ENCODE results near the gene ERC1.
"Not testable (repeated sequence)": the region's sequence is repeated elsewhere in the genome, so short reads cannot be mapped to it uniquely, and the experiment has no call there.

ERC1 gene

DNA sequence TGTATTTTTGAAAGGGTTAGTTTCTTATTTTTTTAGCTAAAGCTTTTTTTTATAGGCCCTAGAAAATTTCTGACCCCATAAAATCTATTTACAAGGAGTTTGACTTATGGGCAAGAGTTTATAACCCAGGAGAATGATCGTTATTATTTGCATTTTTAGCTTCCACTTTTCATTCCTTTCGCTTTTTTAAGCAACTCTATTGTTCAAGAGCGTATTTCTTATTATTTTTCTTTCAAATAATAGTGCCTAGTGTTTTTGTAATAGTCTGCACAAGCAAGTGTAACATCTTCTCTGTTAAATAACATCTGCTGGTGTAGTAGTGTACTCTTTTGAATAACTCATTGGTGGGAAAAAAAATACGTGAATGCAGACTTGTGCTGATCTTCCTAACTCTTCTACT is 216.3 kb downstream of the ERC1 start:
- DNase-seq (ENCODE audit: low spot score) (no peak), ATAC-seq (ENCODE audit: low read depth) (no peak)
- Histone ChIP-seq H3K4me3 (ENCODE audit: severe bottlenecking) (no peak overlapping the region), H3K27ac (ENCODE audit: poor library complexity, severe bottlenecking) (no peak overlapping the region), H3K9me3 (ENCODE audit: severe bottlenecking) (no peaks in the 10 kb centered on the region), H3K36me3 (ENCODE audit: low read depth) (no peaks in the 10 kb centered on the region), H3K4me1 (ENCODE audit: insufficient read depth, poor library complexity, severe bottlenecking) (peaks cover 26% of the 10 kb centered on the region), H3K27me3 (ENCODE audit: insufficient read depth, poor library complexity, severe bottlenecking) (no peaks in the 10 kb centered on the region)
- TF ChIP-seq, protein P1, sequence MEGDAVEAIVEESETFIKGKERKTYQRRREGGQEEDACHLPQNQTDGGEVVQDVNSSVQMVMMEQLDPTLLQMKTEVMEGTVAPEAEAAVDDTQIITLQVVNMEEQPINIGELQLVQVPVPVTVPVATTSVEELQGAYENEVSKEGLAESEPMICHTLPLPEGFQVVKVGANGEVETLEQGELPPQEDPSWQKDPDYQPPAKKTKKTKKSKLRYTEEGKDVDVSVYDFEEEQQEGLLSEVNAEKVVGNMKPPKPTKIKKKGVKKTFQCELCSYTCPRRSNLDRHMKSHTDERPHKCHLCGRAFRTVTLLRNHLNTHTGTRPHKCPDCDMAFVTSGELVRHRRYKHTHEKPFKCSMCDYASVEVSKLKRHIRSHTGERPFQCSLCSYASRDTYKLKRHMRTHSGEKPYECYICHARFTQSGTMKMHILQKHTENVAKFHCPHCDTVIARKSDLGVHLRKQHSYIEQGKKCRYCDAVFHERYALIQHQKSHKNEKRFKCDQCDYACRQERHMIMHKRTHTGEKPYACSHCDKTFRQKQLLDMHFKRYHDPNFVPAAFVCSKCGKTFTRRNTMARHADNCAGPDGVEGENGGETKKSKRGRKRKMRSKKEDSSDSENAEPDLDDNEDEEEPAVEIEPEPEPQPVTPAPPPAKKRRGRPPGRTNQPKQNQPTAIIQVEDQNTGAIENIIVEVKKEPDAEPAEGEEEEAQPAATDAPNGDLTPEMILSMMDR (IDR thresholded peaks at IDR 0.05; ENCODE audit: poor library complexity, severe bottlenecking), result no peak

- H3K36me3 ChIP-seq (ENCODE audit: low read depth); DNase-seq (ENCODE audit: low spot score); ATAC-seq (ENCODE audit: low read depth); H3K27ac ChIP-seq (ENCODE audit: poor library complexity, severe bottlenecking); H3K4me3 ChIP-seq (ENCODE audit: severe bottlenecking); H3K27me3 ChIP-seq (ENCODE audit: insufficient read depth, poor library complexity, severe bottlenecking); H3K9me3 ChIP-seq (ENCODE audit: severe bottlenecking): not testable (repeated sequence)
- peaks cover 22% of the 10 kb centered on the region for H3K4me1 ChIP-seq (ENCODE audit: insufficient read depth, poor library complexity, severe bottlenecking)
These were observed 217.7 kb downstream of the ERC1 start for GRCh38 chr12:1208719-1209118.

DNA sequence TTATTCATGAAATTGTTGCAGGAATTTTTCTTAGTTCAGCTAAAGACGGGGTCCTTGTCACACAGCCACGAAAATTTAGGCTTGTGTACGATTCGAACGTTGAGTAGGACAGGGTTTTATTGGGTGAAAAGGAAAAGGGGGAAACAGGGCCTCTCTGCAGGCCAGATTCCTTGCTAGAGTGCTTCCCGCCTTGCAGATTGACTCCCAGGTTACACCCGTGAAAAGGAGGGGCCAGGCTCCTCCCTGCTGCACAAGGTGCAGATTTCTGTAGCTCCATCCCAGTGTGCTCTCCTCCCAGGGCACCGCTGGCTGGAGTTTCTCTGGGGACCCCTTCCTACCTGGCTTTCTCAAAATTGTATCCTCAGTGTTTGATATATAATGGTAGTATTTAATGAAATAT is 221.5 kb downstream of the ERC1 start:
- no peak for ATAC-seq (ENCODE audit: low read depth)
- H3K4me1 ChIP-seq (ENCODE audit: insufficient read depth, poor library complexity, severe bottlenecking), result peaks cover 18% of the 10 kb centered on the region
- H3K4me3 ChIP-seq (ENCODE audit: severe bottlenecking), result no peak overlapping the region

DNA sequence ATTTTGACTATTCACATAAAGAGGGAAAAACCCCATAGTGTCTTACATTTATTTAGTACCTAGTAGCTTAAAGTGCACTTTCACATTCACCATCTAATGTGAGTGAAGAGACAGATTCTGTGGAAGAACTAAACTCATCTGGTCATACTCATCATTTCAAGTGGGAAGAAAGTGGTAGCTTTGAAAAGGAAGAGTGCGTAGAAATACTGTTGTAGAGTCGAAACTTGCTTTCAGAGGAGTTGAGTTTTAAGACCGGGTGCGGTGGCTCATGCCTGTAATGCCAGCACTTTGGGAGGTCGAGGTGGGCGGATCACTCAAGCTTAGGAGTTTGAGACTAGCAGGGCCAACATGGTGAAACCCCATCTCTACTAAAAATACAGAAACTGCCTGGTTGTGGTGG is 222.2 kb downstream of the ERC1 start:
- TF ChIP-seq, protein P1 (IDR thresholded peaks at IDR 0.05; ENCODE audit: poor library complexity, severe bottlenecking), result no peak
- ATAC-seq (ENCODE audit: low read depth), result no peak

More for the DNA sequence above, 221.5 kb downstream of the ERC1 start:
- Histone ChIP-seq H3K27me3 (ENCODE audit: insufficient read depth, poor library complexity, severe bottlenecking) (no peaks in the 10 kb centered on the region), H3K36me3 (ENCODE audit: low read depth) (no peaks in the 10 kb centered on the region), H3K9me3 (ENCODE audit: severe bottlenecking) (no peaks in the 10 kb centered on the region), H3K27ac (ENCODE audit: poor library complexity, severe bottlenecking) (no peak overlapping the region)
- no peak for DNase-seq (ENCODE audit: low spot score)
- TF ChIP-seq, protein P1 (IDR thresholded peaks at IDR 0.05; ENCODE audit: poor library complexity, severe bottlenecking), result no peak

GRCh38 chr12:1213618-1214205 is 222.7 kb downstream of the ERC1 start:
- no peaks in the 10 kb centered on the region for H3K36me3 ChIP-seq (ENCODE audit: low read depth)
- ATAC-seq (ENCODE audit: low read depth), result no peak
- H3K27ac ChIP-seq (ENCODE audit: poor library complexity, severe bottlenecking), result no peak overlapping the region
- H3K27me3 ChIP-seq (ENCODE audit: insufficient read depth, poor library complexity, severe bottlenecking), result no peaks in the 10 kb centered on the region
- peaks cover 29% of the 10 kb centered on the region for H3K4me1 ChIP-seq (ENCODE audit: insufficient read depth, poor library complexity, severe bottlenecking)
- H3K4me3 ChIP-seq (ENCODE audit: severe bottlenecking), result no peak overlapping the region
- H3K9me3 ChIP-seq (ENCODE audit: severe bottlenecking), result no peaks in the 10 kb centered on the region
- TF ChIP-seq, protein P1 (IDR thresholded peaks at IDR 0.05; ENCODE audit: poor library complexity, severe bottlenecking), result no peak
- DNase-seq (ENCODE audit: low spot score), result no peak

More for the DNA sequence above, 222.2 kb downstream of the ERC1 start:
- Histone ChIP-seq H3K27me3 (ENCODE audit: insufficient read depth, poor library complexity, severe bottlenecking) (no peaks in the 10 kb centered on the region), H3K4me3 (ENCODE audit: severe bottlenecking) (no peak overlapping the region), H3K9me3 (ENCODE audit: severe bottlenecking) (no peaks in the 10 kb centered on the region), H3K36me3 (ENCODE audit: low read depth) (no peaks in the 10 kb centered on the region), H3K27ac (ENCODE audit: poor library complexity, severe bottlenecking) (no peak overlapping the region), H3K4me1 (ENCODE audit: insufficient read depth, poor library complexity, severe bottlenecking) (peaks cover 24% of the 10 kb centered on the region)
- no peak for DNase-seq (ENCODE audit: low spot score)

Data from RWPE2 (cell line).